ENCODE data around the gene AQP3.

- TF ChIP-seq CTCF (IDR thresholded peaks at IDR 0.05) (no peak), POLR2A (IDR thresholded peaks at IDR 0.05) (no peak), POLR2AphosphoS5 (IDR thresholded peaks at IDR 0.05) (no peak), EP300 (IDR thresholded peaks at IDR 0.05) (no peak)
These were observed 32.4 kb downstream of the AQP3 start for GRCh38 chr9:33414889-33415500.
